ENCODE results near the gene NPC1L1.
A peak's percentile ranks its signal among the peaks of the same experiment; 100 is the strongest.

NPC1L1 gene

DNA sequence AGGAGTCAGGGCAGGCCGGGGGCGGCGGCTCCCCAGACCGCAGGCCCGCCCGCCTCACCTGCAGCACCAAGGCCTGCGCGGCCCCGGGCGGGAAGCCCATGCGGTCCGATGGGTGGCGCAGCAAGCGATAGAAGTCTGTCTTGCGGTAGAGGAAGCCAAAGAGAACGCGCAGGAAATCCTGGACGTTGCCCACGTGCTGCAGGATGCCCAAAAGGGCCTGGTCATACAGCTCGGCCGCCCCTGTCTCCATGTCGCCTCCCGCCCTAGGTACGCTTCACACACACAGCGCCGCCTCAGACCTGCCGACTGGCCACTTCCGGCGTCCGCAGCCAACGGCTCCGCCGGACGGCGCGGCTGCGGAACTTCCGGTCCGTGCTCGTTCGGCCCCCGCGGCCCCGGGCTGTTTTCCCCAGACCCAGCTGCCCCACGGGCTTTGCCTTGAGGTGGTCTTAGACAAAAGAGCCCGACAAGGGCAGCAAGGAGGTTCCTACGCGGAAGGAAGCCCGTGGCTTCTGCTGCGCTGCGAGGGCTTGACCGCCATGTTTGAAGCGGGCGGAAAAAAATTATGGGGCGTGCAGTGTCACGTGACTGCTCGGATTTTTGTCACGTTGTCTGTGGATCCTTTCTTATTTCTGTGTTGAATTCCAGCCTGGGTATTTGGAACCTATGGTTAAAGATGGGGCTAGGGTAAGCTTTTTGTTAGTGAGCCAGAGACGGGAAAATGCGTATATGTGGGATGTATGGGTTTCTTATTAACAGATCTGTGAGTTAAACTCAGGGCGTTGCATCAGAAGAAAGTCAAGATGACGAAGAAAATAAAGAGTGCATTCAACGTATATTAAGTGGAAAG is 50.6 kb downstream of the NPC1L1 start, which contains the start of gene NUDCD3:
TSS of gene NUDCD3 (minus strand) at position 308 of the 850 bp plus-strand sequence. CDS start at position 250, 58 bp downstream.
- DNase-seq (ENCODE audit: low read depth) = peak; percentile 95
- TF ChIP-seq, protein P1, sequence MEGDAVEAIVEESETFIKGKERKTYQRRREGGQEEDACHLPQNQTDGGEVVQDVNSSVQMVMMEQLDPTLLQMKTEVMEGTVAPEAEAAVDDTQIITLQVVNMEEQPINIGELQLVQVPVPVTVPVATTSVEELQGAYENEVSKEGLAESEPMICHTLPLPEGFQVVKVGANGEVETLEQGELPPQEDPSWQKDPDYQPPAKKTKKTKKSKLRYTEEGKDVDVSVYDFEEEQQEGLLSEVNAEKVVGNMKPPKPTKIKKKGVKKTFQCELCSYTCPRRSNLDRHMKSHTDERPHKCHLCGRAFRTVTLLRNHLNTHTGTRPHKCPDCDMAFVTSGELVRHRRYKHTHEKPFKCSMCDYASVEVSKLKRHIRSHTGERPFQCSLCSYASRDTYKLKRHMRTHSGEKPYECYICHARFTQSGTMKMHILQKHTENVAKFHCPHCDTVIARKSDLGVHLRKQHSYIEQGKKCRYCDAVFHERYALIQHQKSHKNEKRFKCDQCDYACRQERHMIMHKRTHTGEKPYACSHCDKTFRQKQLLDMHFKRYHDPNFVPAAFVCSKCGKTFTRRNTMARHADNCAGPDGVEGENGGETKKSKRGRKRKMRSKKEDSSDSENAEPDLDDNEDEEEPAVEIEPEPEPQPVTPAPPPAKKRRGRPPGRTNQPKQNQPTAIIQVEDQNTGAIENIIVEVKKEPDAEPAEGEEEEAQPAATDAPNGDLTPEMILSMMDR (IDR thresholded peaks at IDR 0.05; ENCODE audit: low read depth, low read length) = no peak
- peak; percentile 94 for TF ChIP-seq MYC (IDR thresholded peaks at IDR 0.05; ENCODE audit: low read depth, low read length)
- peak; percentile 97 for TF ChIP-seq MAX (IDR thresholded peaks at IDR 0.05; ENCODE audit: low read depth, low read length)
- TF ChIP-seq POLR2A (IDR thresholded peaks at IDR 0.05; ENCODE audit: extremely low read depth, insufficient read length) = peak; percentile 88
- peak within 1 kb of the TSS; percentile 87 for H3K4me3 ChIP-seq (ENCODE audit: low read depth, low read length)

GRCh38 chr7:44489955-44490350 is 51.2 kb downstream of the NPC1L1 start:
- peak; percentile 68 for DNase-seq (ENCODE audit: low read depth)
- TF ChIP-seq POLR2A (IDR thresholded peaks at IDR 0.05; ENCODE audit: extremely low read depth, insufficient read length) (no peak), MYC (IDR thresholded peaks at IDR 0.05; ENCODE audit: low read depth, low read length) (no peak), MAX (IDR thresholded peaks at IDR 0.05; ENCODE audit: low read depth, low read length) (no peak)
- TF ChIP-seq, protein P1 (IDR thresholded peaks at IDR 0.05; ENCODE audit: low read depth, low read length) = no peak

DNA sequence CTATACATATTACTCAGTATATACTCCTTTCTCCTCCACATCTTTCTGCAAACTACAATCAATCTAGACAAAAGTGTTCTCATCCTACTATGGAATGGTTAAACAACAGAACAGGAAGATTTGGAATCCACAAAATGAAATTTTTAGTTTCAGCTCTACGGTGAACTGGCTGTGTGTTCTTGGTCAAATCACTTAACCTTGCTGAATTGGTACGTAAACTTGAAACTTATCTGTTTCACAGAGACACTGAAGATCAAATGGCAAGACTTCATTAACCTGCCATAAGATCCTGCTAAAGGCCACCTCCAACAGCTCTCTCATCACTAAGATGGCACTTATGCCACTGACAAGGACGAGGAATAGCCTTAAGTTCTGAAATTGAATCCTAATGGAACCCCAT is 52.2 kb downstream of the NPC1L1 start:
- peak overlapping the region; percentile 87 for H3K4me3 ChIP-seq (ENCODE audit: low read depth, low read length)
- no peak for DNase-seq (ENCODE audit: low read depth)
- no peak for TF ChIP-seq MAX (IDR thresholded peaks at IDR 0.05; ENCODE audit: low read depth, low read length)
- TF ChIP-seq POLR2A (IDR thresholded peaks at IDR 0.05; ENCODE audit: extremely low read depth, insufficient read length) = no peak
- TF ChIP-seq, protein P1 (IDR thresholded peaks at IDR 0.05; ENCODE audit: low read depth, low read length) = no peak

More at GRCh38 chr7:44489955-44490350, 51.2 kb downstream of the NPC1L1 start:
- H3K4me3 ChIP-seq (ENCODE audit: low read depth, low read length) = peak overlapping the region; percentile 87

- peak; percentile 40 for DNase-seq (ENCODE audit: low read depth)
- TF ChIP-seq, protein P1 (IDR thresholded peaks at IDR 0.05; ENCODE audit: low read depth, low read length) = no peak
- no peak for TF ChIP-seq POLR2A (IDR thresholded peaks at IDR 0.05; ENCODE audit: extremely low read depth, insufficient read length)
- H3K4me3 ChIP-seq (ENCODE audit: low read depth, low read length) = no peak overlapping the region
Measured at GRCh38 chr7:44486693-44487092, 54.4 kb downstream of the NPC1L1 start.

- no peak for TF ChIP-seq MAX (IDR thresholded peaks at IDR 0.05; ENCODE audit: low read depth, low read length)
- no peak for TF ChIP-seq POLR2A (IDR thresholded peaks at IDR 0.05; ENCODE audit: extremely low read depth, insufficient read length)
- no peak for TF ChIP-seq MYC (IDR thresholded peaks at IDR 0.05; ENCODE audit: low read depth, low read length)
- TF ChIP-seq, protein P1 (IDR thresholded peaks at IDR 0.05; ENCODE audit: low read depth, low read length) = no peak
- no peak overlapping the region for H3K4me3 ChIP-seq (ENCODE audit: low read depth, low read length)
- no peak for DNase-seq (ENCODE audit: low read depth)
Measured at GRCh38 chr7:44486001-44486400, 55.1 kb downstream of the NPC1L1 start.
